Cardiac fibroblast (primary cell): ENCODE measurements around the gene MS4A10.

Experiments
- DNase-seq, 2 donors: peaks; one replicate each; pipeline versions ENCODE4 v3.0.0 to v3.0.0-alpha.2; 2010; ENCODE audit warnings: low read depth in 2 of 2
- H3K4me3 ChIP-seq, 2 donors: replicated peaks in 1 of 2; 1 replicate in 1 of 2; 2 replicates in 1 of 2; pipeline ENCODE4 v1.5.1; 2011; ENCODE audit warnings: low read depth in 2 of 2, low read length in 2 of 2, mild to moderate bottlenecking in 2 of 2, moderate library complexity in 1 of 2
- CTCF ChIP-seq: IDR thresholded peaks from one replicate; pipeline ENCODE4 v1.5.1; 2011; ENCODE audit warnings: low read depth, mild to moderate bottlenecking, low read length, inconsistent platforms

MS4A10 gene

GRCh38 chr11:60825118-60825517 is 40.0 kb downstream of the MS4A10 start:
- no peak for TF ChIP-seq CTCF
- DNase-seq, result no peak
- no peak overlapping the region for H3K4me3 ChIP-seq

GRCh38 chr11:60825790-60826189 is 40.7 kb downstream of the MS4A10 start:
- H3K4me3 ChIP-seq, result no peak overlapping the region
- DNase-seq, result no peak
- TF ChIP-seq CTCF, result no peak

DNA sequence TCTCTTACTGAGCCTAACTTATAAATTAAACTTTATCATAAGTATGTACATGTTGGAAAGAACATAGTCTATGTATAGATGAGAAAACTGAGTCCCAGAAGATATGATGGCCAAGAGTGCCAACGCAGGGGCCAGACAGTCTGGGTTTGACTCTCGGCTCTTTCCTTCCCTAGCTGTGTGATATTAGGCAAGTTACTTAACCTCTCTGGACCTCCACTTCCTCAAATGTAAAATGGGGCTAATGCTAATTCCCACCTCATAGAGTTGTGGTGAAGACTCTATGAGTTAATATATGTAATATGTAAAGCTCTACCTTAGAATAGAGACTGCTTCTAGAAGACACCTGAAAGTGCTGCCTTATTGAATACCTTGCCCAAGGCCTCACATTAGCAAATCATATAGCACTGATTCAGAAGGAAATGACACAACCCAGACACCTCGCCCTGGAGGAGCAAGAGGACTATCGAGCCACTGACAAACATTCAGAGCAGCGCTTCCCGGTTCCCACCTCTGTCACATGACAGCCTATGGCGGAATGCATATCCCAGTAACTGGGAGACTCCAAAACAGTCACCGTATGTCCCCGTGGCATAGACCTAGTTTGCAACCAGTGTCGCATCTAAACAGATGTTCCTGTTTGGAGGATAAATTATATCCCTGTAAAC is 45.5 kb downstream of the MS4A10 start:
- H3K4me3 ChIP-seq, result no peak overlapping the region
- DNase-seq, result no peak
- no peak for TF ChIP-seq CTCF

- peak; percentile 93 for TF ChIP-seq CTCF
- DNase-seq, result peak; percentile 83 to 85
- H3K4me3 ChIP-seq, result no peak overlapping the region
These were observed 46.0 kb downstream of the MS4A10 start for GRCh38 chr11:60831143-60831500.

DNA sequence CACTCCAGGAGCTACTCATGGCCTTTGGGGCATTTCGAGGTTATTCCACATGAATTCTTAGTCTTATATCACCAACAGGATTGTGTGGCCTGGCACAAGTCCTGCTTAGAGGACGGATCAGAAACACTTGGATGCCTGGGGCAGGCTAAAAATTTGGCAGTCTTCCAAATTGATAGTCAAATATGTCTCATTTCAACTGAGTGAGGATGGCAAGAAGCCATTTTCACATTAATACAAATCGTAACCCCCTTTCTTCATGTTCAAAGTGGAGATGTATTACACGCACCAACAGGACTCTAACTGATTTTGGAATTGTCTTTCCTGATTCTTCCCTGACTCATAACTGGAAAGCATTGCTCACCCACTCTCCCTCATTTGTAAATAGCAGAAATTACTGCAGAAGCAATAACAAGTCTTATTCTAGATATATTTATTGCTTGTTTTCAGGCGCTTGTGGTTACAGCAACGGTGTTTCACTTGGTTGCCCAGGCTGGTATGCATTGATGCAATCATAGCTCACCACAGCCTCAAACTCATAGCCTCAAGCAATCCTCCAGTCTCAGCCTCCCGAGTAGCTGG is 46.5 kb downstream of the MS4A10 start:
- TF ChIP-seq CTCF, result no peak
- no peak overlapping the region for H3K4me3 ChIP-seq
- peak; percentile 53 to 65 for DNase-seq

GRCh38 chr11:60834742-60835533 is 49.8 kb downstream of the MS4A10 start:
- TF ChIP-seq CTCF, result no peak
- H3K4me3 ChIP-seq, result no peak overlapping the region
- no peak for DNase-seq
